Heart left ventricle (tissue), 16 donors: ENCODE data around the gene SRGAP1. TPM values are rescaled to one million over a fixed set of nuclear protein-coding genes. Genes with fewer than 3 reads are reported as not detected.

ENCODE experiments used
- ATAC-seq, 4 donors: fragments of 200-7000 bp; cut with Tn5 transposase; one replicate each; pipeline ENCODE4 v1.9.1; 2020 to 2022; ENCODE audit warnings: moderate library complexity in 4 of 4, mild to moderate bottlenecking in 3 of 4, moderate number of reproducible peaks in 1 of 4
- DNase-seq, 5 donors: peaks; one replicate each; pipeline ENCODE4 v3.0.0-alpha.2; 2020
- H3K27ac ChIP-seq, 12 donors: fragments of 200-600 bp; sonication (generic) in 4 of 12; one replicate each; pipeline versions ENCODE4 v1.5.0 to v1.8.0; 2016 to 2022; ENCODE audit warnings: mild to moderate bottlenecking in 2 of 12
- H3K27me3 ChIP-seq, 9 donors: fragments of 200-600 bp; sonication (generic) in 2 of 9; one replicate each; pipeline versions ENCODE4 v1.5.1 to v1.8.0; 2016 to 2022; ENCODE audit warnings: mild to moderate bottlenecking in 3 of 9
- H3K36me3 ChIP-seq, 9 donors: fragments of 200-600 bp; sonication (generic) in 2 of 9; one replicate each; pipeline versions ENCODE4 v1.5.0 to v1.8.0; 2018 to 2022; ENCODE audit warnings: mild to moderate bottlenecking in 2 of 9
- H3K4me1 ChIP-seq, 12 donors: fragments of 200-600 bp; sonication (generic) in 4 of 12; one replicate each; pipeline versions ENCODE4 v1.5.0 to v1.8.0; 2016 to 2022; ENCODE audit warnings: mild to moderate bottlenecking in 3 of 12
- H3K4me3 ChIP-seq, 12 donors: fragments of 200-600 bp; sonication (generic) in 4 of 12; one replicate each; pipeline versions ENCODE4 v1.5.0 to v1.8.0; 2017 to 2022; ENCODE audit warnings: mild to moderate bottlenecking in 9 of 12, moderate library complexity in 4 of 12
- H3K9me3 ChIP-seq, 12 donors: fragments of 200-600 bp; sonication (generic) in 4 of 12; one replicate each; pipeline versions ENCODE4 v1.5.0 to v1.8.0; 2016 to 2022; ENCODE audit warnings: mild to moderate bottlenecking in 1 of 12
- CTCF ChIP-seq, 12 donors: fragments of 200-600 bp; sonication (generic) in 4 of 12; IDR thresholded peaks; one replicate each; pipeline versions ENCODE4 v1.5.0 to v1.8.0; 2018 to 2022; ENCODE audit warnings: antibody characterized with exemption in 12 of 12, mild to moderate bottlenecking in 5 of 12
- POLR2A ChIP-seq, 2 donors: fragments of 450-650 bp; IDR thresholded peaks; one replicate each; pipeline ENCODE4 v1.6.1; 2017; ENCODE audit warnings: antibody characterized with exemption in 2 of 2, mild to moderate bottlenecking in 2 of 2, moderate library complexity in 2 of 2
- WGBS, 4 donors: extraction: QIAGEN DNeasy Blood & Tissue Kit in 2 of 4; methylation state at CpG; one replicate each; pipeline versions ENCODE4 v1.1.5 to v1.1.7; 2013 to 2018; 5-methylcytosine and 5-hydroxymethylcytosine counted together
- intact Hi-C, 10 donors: fragments of 100-400 bp; cut with DNase I; formaldehyde crosslinking; loops; one replicate each; pipeline versions ENCODE4 v1.11.1 to v1.14.2; 2022
- polyA plus RNA-seq, 2 donors: library from polyadenylated mRNA; stranded (reverse); fragments of 200-250 nt; gene quantifications; one replicate each; pipeline ENCODE4 v1.2.3, GENCODE V29; 2013
- total RNA-seq, 9 donors: library from RNA; depleted of rRNA in 2 of 9; stranded (reverse); fragments of >200 nt in 2 of 9; fragmentation: NEBNext Ultra II Directional in 3 of 9; extraction: Animal tissue kit (Norgen Biotek cat#: 25700) in 3 of 9; gene quantifications; one replicate each; pipeline versions ENCODE4 v1.1.0 to v1.2.4, GENCODE V29; 2016 to 2023
- donor health status: ischemic (EF 13 %, LVEDD 7.1; RV severe dilation, severe dysfunction).
- donor health status: healthy with polysubstance abuse.
- donor health status: DM: no; HTN: yes; CAD: no.
- donor health status: DM: no; HTN: no; CAD: no.
- donor health status: ischemic (EF 25% LVEDD 6.9; RV normal size, moderate dysfunction).
- donor health status: ischemic (EF 25% LVEDD 5.7; RV mildly dilated, moderate dysfunction).
- donor health status: healthy.
- donor health status: DM: yes; HTN: yes; CAD: no.
- donor health status: ischemic (EF 35%, LVEDD 5.7; RV mildly dilated, moderate dysfunction).
- donor health status: nonischemic (EF 11% LVEDD 7.7; RV severe dilation, severe dysfunction).
- donor health status: DM: yes; HTN: yes; CAD: no.
- donor health status: PGD.
- donor health status: ischemic (EF 29% LVEDD 5.4; RV normal size, mild dysfunction).
- donor health status: nonischemic (EF 23%, LVEDD 6.1; RV moderate dilation, normal function).

Gene SRGAP1
- total and polyA plus RNA-seq, 11 donors, result 1.3 to 10.6 (median 4.5) TPM

GRCh38 chr12:63809566-63809965 is 34.9 kb upstream of the SRGAP1 start:
- H3K9me3 ChIP-seq, result no peaks in the 10 kb centered on the region
- ATAC-seq (no peak), DNase-seq (no peak)
- H3K27ac ChIP-seq, result no peak overlapping the region
- H3K36me3 ChIP-seq, result peaks cover 0 to 47% (median 38%) of the 10 kb centered on the region in 9 donors
- no peaks in the 10 kb centered on the region for H3K27me3 ChIP-seq
- TF ChIP-seq CTCF (IDR thresholded peaks at IDR 0.05) (no peak), POLR2A (IDR thresholded peaks at IDR 0.05) (no peak)
- WGBS, 4 donors, result 49 to 73% (median 60%) methylated on average over 4 of the region's 4 CpGs
- H3K4me1 ChIP-seq, result no peaks in the 10 kb centered on the region
- no peak overlapping the region for H3K4me3 ChIP-seq
- intact Hi-C loops, result loop anchor here in 7 of 10 donors (5.0 to 10.0 kb wide), 5 partner anchors 135 to 707 kb away; partner anchors contain the start of gene DPY19L2 (in 1 of the 7)

GRCh38 chr12:63811334-63811733 is 33.2 kb upstream of the SRGAP1 start:
- no peak for TF ChIP-seq CTCF (IDR thresholded peaks at IDR 0.05)
- TF ChIP-seq POLR2A (IDR thresholded peaks at IDR 0.05), result no peak
- Histone ChIP-seq H3K27ac (no peak overlapping the region), H3K4me1 (no peaks in the 10 kb centered on the region), H3K9me3 (no peaks in the 10 kb centered on the region), H3K4me3 (no peak overlapping the region), H3K27me3 (no peaks in the 10 kb centered on the region), H3K36me3 (peaks cover 0 to 30% (median 24%) of the 10 kb centered on the region in 9 donors)
- intact Hi-C loops, result no loop called here
- ATAC-seq (no peak), DNase-seq (no peak)
- WGBS, 4 donors, result 85 to 98% (median 89%) methylated on average over 2 of the region's 2 CpGs

- Histone ChIP-seq H3K4me1 (no peaks in the 10 kb centered on the region), H3K27ac (no peak overlapping the region), H3K27me3 (no peaks in the 10 kb centered on the region), H3K36me3 (peaks cover 0 to 26% (median 20%) of the 10 kb centered on the region in 9 donors), H3K4me3 (no peak overlapping the region), H3K9me3 (no peaks in the 10 kb centered on the region)
- 67 to 80% (median 71%) methylated on average over 2 of the region's 2 CpGs for WGBS, 4 donors
- DNase-seq (no peak), ATAC-seq (no peak)
- intact Hi-C loops, result no loop called here
- TF ChIP-seq CTCF (IDR thresholded peaks at IDR 0.05) (no peak), POLR2A (IDR thresholded peaks at IDR 0.05) (no peak)
These were observed 32.7 kb upstream of the SRGAP1 start for GRCh38 chr12:63811755-63812154.

GRCh38 chr12:63814146-63814772 is 30.2 kb upstream of the SRGAP1 start:
- DNase-seq (no peak), ATAC-seq (no peak)
- Histone ChIP-seq H3K9me3 (peaks cover 0 to 10% (median 0%) of the 10 kb centered on the region in 12 donors), H3K4me1 (no peaks in the 10 kb centered on the region), H3K36me3 (peaks cover 0 to 4% (median 0%) of the 10 kb centered on the region in 9 donors), H3K27ac (no peak overlapping the region), H3K27me3 (no peaks in the 10 kb centered on the region), H3K4me3 (no peak overlapping the region)
- intact Hi-C loops, result no loop called here
- WGBS, 4 donors, result 81 to 88% (median 85%) methylated on average over 4 of the region's 4 CpGs
- no peak for TF ChIP-seq POLR2A (IDR thresholded peaks at IDR 0.05)
- no peak for TF ChIP-seq CTCF (IDR thresholded peaks at IDR 0.05)
